DND-41 (cell line): ENCODE measurements around the gene ABCC9.

ENCODE experiments used
- ATAC-seq: fragments of 200-7000 bp; cut with Tn5 transposase; 3 replicates; pipeline ENCODE4 v1.9.1; 2021; ENCODE audit warnings: low read depth; ENCODE audit not compliant: insufficient read depth
- DNase-seq: peaks from one replicate; pipeline ENCODE4 v3.0.0-alpha.2; 2020
- H2AFZ ChIP-seq: 2 replicates; pipeline ENCODE4 v1.6.0; 2012; ENCODE audit warnings: low read depth, low read length
- H3K27ac ChIP-seq: 2 replicates; pipeline ENCODE4 v1.5.1; 2012; ENCODE audit warnings: low read length, inconsistent platforms
- H3K27me3 ChIP-seq: fragments of 200-600 bp; sonication (generic); 2 replicates; pipeline ENCODE4 v1.6.0; 2012; ENCODE audit warnings: low read length, mild to moderate bottlenecking, inconsistent platforms; ENCODE audit not compliant: insufficient read depth, poor library complexity
- H3K36me3 ChIP-seq: 2 replicates; pipeline ENCODE4 v1.5.1; 2012; ENCODE audit warnings: low read length, inconsistent platforms; ENCODE audit not compliant: insufficient read depth
- H3K4me1 ChIP-seq: 2 replicates; pipeline ENCODE4 v1.5.1; 2012; ENCODE audit warnings: mild to moderate bottlenecking, low read length; ENCODE audit not compliant: insufficient read depth
- H3K4me2 ChIP-seq: 2 replicates; pipeline ENCODE4 v1.6.0; 2012; ENCODE audit warnings: mild to moderate bottlenecking, moderate library complexity, low read length, inconsistent platforms; ENCODE audit not compliant: insufficient read depth
- H3K4me3 ChIP-seq, 2 experiments: fragments of 200-600 bp in 1 of 2; shearing (Covaris generic) in 1 of 2; 2 replicates each; pipeline ENCODE4 v1.5.1; 2012 to 2016; ENCODE audit warnings: inconsistent platforms in 2 of 2, low read length in 2 of 2, mild to moderate bottlenecking in 2 of 2, low read depth in 1 of 2, moderate library complexity in 1 of 2
- H3K79me2 ChIP-seq: 2 replicates; pipeline ENCODE4 v1.6.0; 2012; ENCODE audit warnings: low read length, inconsistent platforms; ENCODE audit not compliant: insufficient read depth
- H3K9ac ChIP-seq: 2 replicates; pipeline ENCODE4 v1.6.0; 2012; ENCODE audit warnings: low read depth, mild to moderate bottlenecking, inconsistent platforms, low read length, moderate library complexity
- H3K9me3 ChIP-seq: 2 replicates; pipeline ENCODE4 v1.5.1; 2012; ENCODE audit warnings: low read length, moderate library complexity, mild to moderate bottlenecking, inconsistent platforms; ENCODE audit not compliant: insufficient read depth, severe bottlenecking
- H4K20me1 ChIP-seq: 2 replicates; pipeline ENCODE4 v1.6.0; 2012; ENCODE audit warnings: low read length; ENCODE audit not compliant: insufficient read depth
- CTCF ChIP-seq: IDR thresholded peaks from 2 replicates; pipeline ENCODE4 v1.5.1; 2012; ENCODE audit warnings: borderline replicate concordance, low read length, moderate library complexity, mild to moderate bottlenecking; ENCODE audit not compliant: poor library complexity, severe bottlenecking; ENCODE audit errors: extremely low read depth
- EZH2 ChIP-seq: IDR thresholded peaks from 3 replicates; pipeline ENCODE4 v1.6.1; 2012; ENCODE audit warnings: borderline replicate concordance, low read depth, mild to moderate bottlenecking, moderate library complexity, low read length, inconsistent platforms; ENCODE audit not compliant: severe bottlenecking

ABCC9 gene

GRCh38 chr12:21828136-21828775 is 113.0 kb downstream of the ABCC9 start:
- Histone ChIP-seq H3K27me3 (no peaks in the 10 kb centered on the region), H3K9ac (no peak overlapping the region), H3K4me1 (no peaks in the 10 kb centered on the region), H3K27ac (no peak overlapping the region), H2AFZ (no peak overlapping the region), H3K36me3 (no peaks in the 10 kb centered on the region), H4K20me1 (no peaks in the 10 kb centered on the region), H3K79me2 (no peaks in the 10 kb centered on the region), H3K4me2 (no peak overlapping the region), H3K9me3 (no peaks in the 10 kb centered on the region), H3K4me3 (no peak overlapping the region)
- ATAC-seq (no peak), DNase-seq (no peak)
- no peak for TF ChIP-seq CTCF
- no peak for TF ChIP-seq EZH2

- H3K27me3 ChIP-seq, result no peaks in the 10 kb centered on the region
- H3K79me2 ChIP-seq, result no peaks in the 10 kb centered on the region
- H4K20me1 ChIP-seq, result no peaks in the 10 kb centered on the region
- DNase-seq (no peak), ATAC-seq (no peak)
- H3K4me3 ChIP-seq, result no peak overlapping the region
- H3K4me2 ChIP-seq, result no peak overlapping the region
- H3K36me3 ChIP-seq, result no peaks in the 10 kb centered on the region
- no peaks in the 10 kb centered on the region for H3K9me3 ChIP-seq
- H2AFZ ChIP-seq, result no peak overlapping the region
- H3K4me1 ChIP-seq, result no peaks in the 10 kb centered on the region
- no peak overlapping the region for H3K9ac ChIP-seq
- TF ChIP-seq CTCF, result no peak
- no peak for TF ChIP-seq EZH2
- H3K27ac ChIP-seq, result no peak overlapping the region
Observed at GRCh38 chr12:21827083-21827482, 114.1 kb downstream of the ABCC9 start.

- TF ChIP-seq EZH2 (no peak), CTCF (no peak)
- H2AFZ ChIP-seq, result no peak overlapping the region
- H3K4me3 ChIP-seq, result no peak overlapping the region
- no peaks in the 10 kb centered on the region for H3K36me3 ChIP-seq
- DNase-seq (no peak), ATAC-seq (no peak)
- H3K9me3 ChIP-seq, result no peaks in the 10 kb centered on the region
- H3K9ac ChIP-seq, result no peak overlapping the region
- H3K27me3 ChIP-seq, result no peaks in the 10 kb centered on the region
- H3K4me1 ChIP-seq, result no peaks in the 10 kb centered on the region
- H3K79me2 ChIP-seq, result no peaks in the 10 kb centered on the region
- no peaks in the 10 kb centered on the region for H4K20me1 ChIP-seq
- H3K4me2 ChIP-seq, result no peak overlapping the region
- H3K27ac ChIP-seq, result no peak overlapping the region
Observed at GRCh38 chr12:21826618-21826910, 114.7 kb downstream of the ABCC9 start.
